T-helper 1 cell (primary cell): Measurements from ENCODE around the gene IDH3G.

Experiments used
- DNase-seq, 5 donors: peaks; one replicate each; pipeline ENCODE4 v3.0.0-alpha.2; 2012 to 2020

The IDH3G gene

GRCh38 chrX:153816831-153817690 lies 22.9 kb upstream of the IDH3G start:
- peak in 3 of 5 donors; percentile 16 to 45 (median 27) for DNase-seq

- no peak for DNase-seq
These were observed 20.6 kb upstream of the IDH3G start for GRCh38 chrX:153814591-153815315.

GRCh38 chrX:153813161-153813560 lies 19.0 kb upstream of the IDH3G start:
- DNase-seq, result no peak

DNA sequence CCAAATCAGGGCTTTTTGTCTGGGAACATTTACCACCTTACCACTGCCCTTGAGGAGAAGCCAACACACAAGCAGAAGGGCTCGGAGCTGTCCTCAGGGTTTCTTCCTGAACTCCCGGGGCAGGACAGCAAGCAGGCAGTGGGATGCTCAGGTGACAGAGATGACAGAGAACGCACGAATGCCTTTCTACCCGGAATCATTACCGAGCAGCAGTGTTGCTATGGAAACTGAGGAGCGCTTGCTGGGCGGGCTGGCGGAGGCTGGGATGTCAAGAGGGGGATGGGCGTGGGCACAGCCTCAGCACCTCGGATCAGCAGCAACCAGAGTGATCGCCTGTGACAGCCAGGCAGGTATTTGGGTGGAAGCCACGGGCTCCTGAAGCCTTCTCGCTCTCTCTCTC lies 18.0 kb upstream of the IDH3G start:
- no peak for DNase-seq

GRCh38 chrX:153807976-153808375 lies 13.8 kb upstream of the IDH3G start:
- no peak for DNase-seq

GRCh38 chrX:153806999-153807575 lies 12.9 kb upstream of the IDH3G start:
- no peak for DNase-seq

GRCh38 chrX:153805436-153805835 lies 11.3 kb upstream of the IDH3G start:
- DNase-seq, result no peak

GRCh38 chrX:153804621-153805020 lies 10.4 kb upstream of the IDH3G start:
- DNase-seq, result no peak

DNA sequence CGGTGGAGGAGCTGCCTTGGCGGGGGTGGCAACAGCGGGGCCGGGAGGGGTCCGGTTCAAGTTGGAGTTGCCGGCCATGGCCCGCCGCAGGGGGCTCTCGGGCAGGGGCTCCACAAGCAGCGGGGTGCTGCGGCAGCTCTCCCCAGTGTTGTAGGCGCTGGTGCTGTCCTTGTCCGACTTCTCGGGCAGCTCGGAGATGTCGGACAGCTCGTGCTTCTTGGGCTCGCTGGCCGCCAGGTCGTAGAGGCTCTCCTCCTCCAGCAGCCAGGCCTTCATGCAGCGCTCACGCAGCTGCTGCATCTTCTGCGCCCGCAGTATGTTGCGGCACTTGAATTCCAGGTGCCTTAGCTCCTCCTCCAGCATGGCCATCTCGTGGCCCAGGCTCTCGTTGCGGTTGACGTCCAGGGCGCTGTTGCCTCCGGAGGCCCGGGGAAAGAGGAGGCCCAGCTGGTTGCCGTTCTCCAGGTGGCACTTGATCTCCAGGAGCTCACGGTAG lies 10.0 kb upstream of the IDH3G start:
- DNase-seq, result no peak

DNA sequence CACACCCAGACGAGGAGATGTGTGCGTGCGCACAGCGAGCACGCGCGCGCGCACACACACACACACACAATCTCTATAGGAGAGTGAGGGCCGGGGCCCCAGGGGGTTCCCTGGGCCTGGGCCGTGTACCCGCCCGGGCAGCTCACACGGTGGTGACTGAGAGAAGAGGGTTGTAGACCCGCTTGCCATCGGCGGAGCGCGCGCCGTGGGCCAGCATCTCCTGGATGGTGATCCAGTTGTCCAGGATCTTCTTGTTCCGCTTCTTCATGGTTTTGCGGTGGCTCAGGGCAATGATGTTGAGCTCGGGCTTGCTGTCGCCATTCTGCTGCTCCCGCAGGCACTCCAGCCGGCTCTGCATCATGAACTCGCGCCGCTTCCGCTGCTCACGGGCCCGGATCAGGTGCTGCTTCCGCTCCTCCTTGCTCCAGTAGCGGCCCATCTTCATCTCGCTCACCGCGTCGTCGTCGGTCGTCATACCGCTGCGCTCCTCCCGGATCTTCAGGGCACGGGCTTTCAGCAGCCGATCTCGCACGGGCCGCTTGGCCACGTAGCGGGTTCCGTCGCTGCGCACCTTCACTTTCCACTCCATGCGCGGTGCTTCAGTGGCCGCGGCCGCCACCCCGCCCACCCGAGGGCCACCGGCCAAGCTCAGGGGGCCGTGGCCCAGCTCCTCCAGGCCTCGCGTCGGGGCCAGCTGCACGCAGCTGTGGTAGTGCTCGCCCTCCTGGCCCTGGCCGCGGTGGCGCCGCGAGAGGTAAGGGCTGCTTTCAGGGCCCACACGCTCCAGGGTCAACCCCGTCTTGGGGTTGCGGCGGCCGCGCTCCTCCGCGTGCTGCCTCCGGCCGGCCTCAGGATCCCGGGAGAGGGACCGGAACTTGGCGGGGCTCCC lies 9.3 kb upstream of the IDH3G start:
- DNase-seq, result no peak

GRCh38 chrX:153802513-153803045 lies 8.4 kb upstream of the IDH3G start:
- DNase-seq, result no peak

- DNase-seq, result no peak
These were observed 7.5 kb upstream of the IDH3G start for GRCh38 chrX:153801669-153802068.

DNA sequence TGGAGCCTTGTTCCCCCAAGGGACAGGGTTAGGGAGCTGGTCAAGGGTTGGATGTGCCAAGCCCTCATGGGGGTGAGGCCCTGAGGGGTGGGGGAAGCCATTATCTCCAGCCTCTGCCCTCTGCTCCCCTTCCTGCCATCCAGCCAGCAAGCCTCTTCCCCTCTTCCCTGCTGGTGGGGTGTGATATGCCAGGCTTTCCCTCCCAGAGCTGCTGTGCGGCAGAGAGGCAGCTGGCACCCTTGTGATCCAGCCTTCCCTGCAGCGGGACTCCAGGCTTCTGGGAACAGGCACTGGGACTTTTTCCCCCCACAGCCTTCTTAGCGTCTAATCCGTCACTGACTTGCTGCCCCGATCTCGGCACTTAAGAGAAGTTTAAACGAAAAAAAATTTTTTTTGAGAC lies 6.6 kb upstream of the IDH3G start:
- no peak for DNase-seq

GRCh38 chrX:153800177-153800722 lies 6.1 kb upstream of the IDH3G start:
- DNase-seq, result no peak

DNA sequence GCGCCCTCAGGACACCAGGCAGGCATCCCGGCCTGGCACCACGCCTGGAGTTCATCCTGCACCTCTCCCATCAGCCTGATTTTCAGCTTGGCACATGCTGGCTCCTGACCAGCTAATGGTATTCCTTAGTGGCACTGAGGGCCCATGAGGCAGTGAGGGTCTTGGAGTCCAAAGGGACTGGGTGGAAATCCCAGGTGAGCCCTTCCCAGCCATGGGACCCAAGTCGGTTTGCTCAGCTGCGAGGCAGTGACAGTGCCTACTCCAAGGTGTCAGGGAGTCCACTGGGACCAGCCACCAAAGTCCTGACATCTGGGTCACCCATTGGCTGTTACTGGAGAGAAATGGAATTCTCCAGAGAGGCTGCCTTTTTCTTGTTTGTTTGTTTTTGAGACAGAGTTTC lies 5.2 kb upstream of the IDH3G start:
- DNase-seq, result no peak

- no peak for DNase-seq
These were observed 3.3 kb upstream of the IDH3G start for GRCh38 chrX:153797415-153798015.

GRCh38 chrX:153794897-153795816 lies 982 bp upstream of the IDH3G start:
- DNase-seq, result no peak

GRCh38 chrX:153793291-153793690 lies 884 bp downstream of the IDH3G start:
- DNase-seq, result no peak

DNA sequence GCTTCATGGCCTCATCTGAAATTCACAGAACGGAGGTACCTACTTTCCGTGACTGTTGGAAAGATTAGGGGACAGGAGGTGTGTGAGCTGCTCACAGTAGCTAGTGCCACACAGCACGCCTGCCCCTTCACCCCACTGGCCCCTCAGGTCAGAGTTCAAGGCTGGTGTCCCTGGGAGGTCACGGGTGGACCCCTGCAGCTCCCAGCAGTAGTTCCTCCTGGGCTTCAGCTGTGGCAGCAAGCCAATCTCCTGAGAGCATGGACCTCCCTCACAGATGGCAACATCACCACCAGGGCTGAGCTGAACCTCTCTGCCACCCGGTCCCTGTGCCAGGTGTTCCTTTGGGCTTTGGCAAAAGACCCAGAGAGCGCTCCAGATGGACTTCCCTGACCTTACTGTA lies 1.8 kb downstream of the IDH3G start:
- no peak for DNase-seq

DNA sequence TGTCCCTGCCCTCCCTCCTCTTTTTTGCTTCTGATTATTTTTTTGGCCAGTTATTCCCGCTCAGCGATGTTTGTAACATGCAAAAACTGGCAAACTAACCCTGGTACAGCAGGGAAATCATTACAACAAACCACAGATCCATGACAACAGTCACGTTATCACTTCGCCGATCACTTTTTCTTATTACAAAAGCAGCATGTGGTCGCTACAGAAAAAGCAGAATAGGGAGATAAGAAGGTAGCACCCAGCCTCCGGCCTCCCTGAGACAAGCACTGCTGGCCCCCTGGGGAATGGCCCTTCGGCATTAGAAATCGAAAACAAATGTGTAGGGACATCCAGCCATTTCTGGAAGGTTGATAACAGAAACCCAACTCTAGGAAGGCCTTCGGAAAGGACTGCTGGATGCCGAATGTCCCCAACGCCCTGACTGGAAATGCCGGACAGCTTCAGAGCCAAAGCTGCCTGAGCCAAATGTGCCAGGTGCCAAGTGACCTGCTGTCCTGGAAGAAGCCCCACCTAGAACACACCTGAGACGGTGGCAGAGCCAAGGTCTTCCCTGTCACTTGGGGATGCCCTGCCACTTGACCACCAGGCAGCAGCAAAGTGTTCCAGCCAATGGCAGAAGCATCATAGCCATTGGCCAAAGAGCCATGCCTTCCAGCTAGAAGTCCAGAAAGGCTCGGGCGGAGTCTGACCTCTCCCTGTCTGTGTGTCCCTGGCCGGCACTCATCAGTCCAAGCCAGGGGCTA lies 2.9 kb downstream of the IDH3G start:
- DNase-seq, result no peak
